ENCODE data around the gene SLCO3A1. TPM values are rescaled to one million over a fixed set of nuclear protein-coding genes. Genes with fewer than 3 reads are reported as not detected.

SLCO3A1 gene
- total and polyA plus RNA-seq, 12 donors = 1.8 to 26.6 (median 17.2) TPM

DNA sequence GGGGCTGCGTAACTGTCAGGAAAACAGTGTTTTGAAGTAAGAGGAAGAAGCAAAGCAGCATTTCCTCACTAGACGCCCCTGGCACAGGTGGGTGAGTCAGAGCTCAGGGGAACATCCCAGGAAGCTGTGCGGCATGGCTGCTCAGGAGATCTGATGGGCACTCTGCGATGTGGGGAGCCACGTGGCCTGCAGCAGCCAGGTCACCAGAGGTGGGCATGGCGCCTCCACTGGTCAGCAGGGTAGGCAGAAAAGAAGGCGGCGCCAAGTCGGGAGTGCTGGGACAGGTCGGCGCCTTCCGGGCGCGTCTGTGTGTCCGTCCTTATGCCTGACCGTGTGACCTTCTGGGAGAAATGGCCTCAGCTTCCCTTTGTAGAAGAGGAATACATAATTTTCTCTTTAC, 290.3 kb downstream of the SLCO3A1 start:
- Histone ChIP-seq H3K36me3 (replicated peaks in 1 of 2) (no peaks in the 10 kb centered on the region), H3K9me3 (replicated peaks in 1 of 3) (no peaks in the 10 kb centered on the region), H3K27me3 (no peaks in the 10 kb centered on the region), H3K4me3 (no peak overlapping the region), H3K4me1 (replicated peaks in 1 of 2) (no peaks in the 10 kb centered on the region), H3K27ac (no peak overlapping the region)
- DNase-seq = peak in 1 of 7 donors; percentile 31
- WGBS, 4 donors = 92 to 97% (median 95%) methylated on average over 16 of the region's 16 CpGs
- no peak for TF ChIP-seq POLR2A (IDR thresholded peaks at IDR 0.05)
- TF ChIP-seq, protein P1, sequence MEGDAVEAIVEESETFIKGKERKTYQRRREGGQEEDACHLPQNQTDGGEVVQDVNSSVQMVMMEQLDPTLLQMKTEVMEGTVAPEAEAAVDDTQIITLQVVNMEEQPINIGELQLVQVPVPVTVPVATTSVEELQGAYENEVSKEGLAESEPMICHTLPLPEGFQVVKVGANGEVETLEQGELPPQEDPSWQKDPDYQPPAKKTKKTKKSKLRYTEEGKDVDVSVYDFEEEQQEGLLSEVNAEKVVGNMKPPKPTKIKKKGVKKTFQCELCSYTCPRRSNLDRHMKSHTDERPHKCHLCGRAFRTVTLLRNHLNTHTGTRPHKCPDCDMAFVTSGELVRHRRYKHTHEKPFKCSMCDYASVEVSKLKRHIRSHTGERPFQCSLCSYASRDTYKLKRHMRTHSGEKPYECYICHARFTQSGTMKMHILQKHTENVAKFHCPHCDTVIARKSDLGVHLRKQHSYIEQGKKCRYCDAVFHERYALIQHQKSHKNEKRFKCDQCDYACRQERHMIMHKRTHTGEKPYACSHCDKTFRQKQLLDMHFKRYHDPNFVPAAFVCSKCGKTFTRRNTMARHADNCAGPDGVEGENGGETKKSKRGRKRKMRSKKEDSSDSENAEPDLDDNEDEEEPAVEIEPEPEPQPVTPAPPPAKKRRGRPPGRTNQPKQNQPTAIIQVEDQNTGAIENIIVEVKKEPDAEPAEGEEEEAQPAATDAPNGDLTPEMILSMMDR (IDR thresholded peaks at IDR 0.05) = no peak
- intact Hi-C loops (cut with DNase I) = no loop called here

DNA sequence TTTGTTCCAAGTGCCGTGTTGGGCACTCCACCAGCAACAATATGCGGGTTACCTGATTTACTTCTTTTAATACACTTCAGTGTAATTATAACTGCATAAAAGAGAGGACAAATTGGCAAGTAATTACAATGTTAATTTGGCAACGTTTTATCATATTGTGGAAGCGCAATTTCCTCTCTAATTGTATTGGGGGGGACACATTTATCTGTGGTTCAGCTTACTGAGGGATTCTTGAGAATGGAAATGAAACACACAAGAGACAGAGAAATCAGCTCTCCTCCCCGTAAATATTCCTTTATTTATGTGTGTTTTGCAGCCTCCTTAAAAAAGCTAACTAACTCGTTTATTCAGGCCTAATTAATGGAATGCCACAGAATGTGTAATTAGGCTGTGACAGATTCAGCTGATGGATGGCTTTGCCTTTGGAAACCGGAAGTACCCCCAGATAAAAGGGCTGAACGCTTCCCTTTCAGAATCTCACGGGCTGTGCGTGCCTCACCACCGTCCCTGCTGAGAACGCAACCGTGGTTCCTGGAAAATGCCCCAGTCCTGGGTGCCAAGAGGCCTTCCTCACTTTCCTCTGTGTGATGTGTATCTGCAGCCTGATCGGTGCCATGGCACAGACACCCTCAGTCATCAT, 293.1 kb downstream of the SLCO3A1 start:
- Histone ChIP-seq H3K27ac (no peak overlapping the region), H3K4me1 (replicated peaks in 1 of 2) (no peaks in the 10 kb centered on the region), H3K36me3 (replicated peaks in 1 of 2) (no peaks in the 10 kb centered on the region), H3K27me3 (no peaks in the 10 kb centered on the region), H3K4me3 (no peak overlapping the region), H3K9me3 (replicated peaks in 1 of 3) (no peaks in the 10 kb centered on the region)
- no peak for TF ChIP-seq POLR2A (IDR thresholded peaks at IDR 0.05)
- TF ChIP-seq, protein P1 (IDR thresholded peaks at IDR 0.05) = no peak
- 72 to 84% (median 82%) methylated on average over 12 to 14 of the region's 14 CpGs for WGBS, 4 donors
- intact Hi-C loops (cut with DNase I) = no loop called here
- peak in 1 of 7 donors; percentile 38 for DNase-seq

DNA sequence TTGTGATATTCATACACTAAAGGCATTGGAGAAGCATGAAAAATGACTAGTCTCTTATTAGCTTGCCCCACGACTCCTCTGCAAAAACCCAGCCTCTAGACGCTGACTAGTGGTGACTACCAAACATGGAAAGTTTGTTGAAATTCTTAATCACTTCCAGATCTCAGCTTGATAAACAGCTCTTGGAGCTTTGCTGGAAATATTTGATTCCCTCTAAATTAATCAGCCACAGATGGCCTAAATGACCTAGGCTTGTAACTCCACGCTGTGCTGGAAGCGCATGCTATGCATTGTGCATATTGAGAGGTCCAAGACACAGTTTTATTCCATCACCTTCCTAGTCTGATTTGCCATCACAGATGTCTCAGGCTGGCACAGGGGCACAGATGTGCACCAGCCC, 295.5 kb downstream of the SLCO3A1 start:
- no peak for TF ChIP-seq POLR2A (IDR thresholded peaks at IDR 0.05)
- TF ChIP-seq, protein P1 (IDR thresholded peaks at IDR 0.05) = no peak
- no peaks in the 10 kb centered on the region for H3K4me1 ChIP-seq (replicated peaks in 1 of 2)
- H3K27ac ChIP-seq = no peak overlapping the region
- intact Hi-C loops (cut with DNase I) = no loop called here
- no peak overlapping the region for H3K4me3 ChIP-seq
- WGBS, 4 donors = 84 to 94% (median 89%) methylated on average over 4 of the region's 4 CpGs
- no peaks in the 10 kb centered on the region for H3K27me3 ChIP-seq
- peak in 1 of 7 donors; percentile 4 for DNase-seq
- no peaks in the 10 kb centered on the region for H3K9me3 ChIP-seq (replicated peaks in 1 of 3)
- H3K36me3 ChIP-seq (replicated peaks in 1 of 2) = no peaks in the 10 kb centered on the region

DNA sequence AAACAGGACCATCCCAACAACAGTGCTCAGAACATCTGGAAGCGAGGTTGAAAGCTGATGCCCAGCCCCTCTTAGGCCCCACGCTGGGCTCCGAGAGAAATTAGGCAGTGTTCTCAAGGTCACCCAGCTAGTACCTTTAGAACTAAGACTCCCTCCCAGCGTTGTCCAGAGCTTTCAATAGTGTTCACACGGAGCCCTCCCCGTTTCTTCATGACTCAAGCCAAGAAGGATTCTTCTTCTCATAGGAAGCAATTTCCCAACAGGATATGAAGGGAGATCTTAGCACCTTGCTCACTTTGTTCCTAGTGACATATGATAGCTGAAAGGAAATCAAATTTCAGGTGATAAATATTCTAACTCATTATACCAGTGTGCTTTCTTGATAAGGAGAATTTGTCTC, 296.0 kb downstream of the SLCO3A1 start:
- WGBS, 4 donors = 68 to 100% (median 81%) methylated on average over 3 to 6 of the region's 6 CpGs
- Histone ChIP-seq H3K4me1 (replicated peaks in 1 of 2) (no peaks in the 10 kb centered on the region), H3K9me3 (replicated peaks in 1 of 3) (no peaks in the 10 kb centered on the region), H3K36me3 (replicated peaks in 1 of 2) (no peaks in the 10 kb centered on the region), H3K4me3 (no peak overlapping the region), H3K27me3 (no peaks in the 10 kb centered on the region), H3K27ac (no peak overlapping the region)
- TF ChIP-seq, protein P1 (IDR thresholded peaks at IDR 0.05) = no peak
- TF ChIP-seq POLR2A (IDR thresholded peaks at IDR 0.05) = no peak
- intact Hi-C loops (cut with DNase I) = no loop called here
- peak in 1 of 7 donors; percentile 17 for DNase-seq

All from adrenal gland (tissue), 12 donors.